ENCODE measurements around the gene EXOSC5. TPM values are rescaled to one million over a fixed set of nuclear protein-coding genes. Genes with fewer than 3 reads are reported as not detected.

Gene EXOSC5
- total and polyA plus RNA-seq, 2 of the 13 experiments (the other 11 are each of a cell fraction or from before 2014, with no cell fraction given) = 24.1 to 26.5 TPM

GRCh38 chr19:41401483-41401882, 4.3 kb upstream of the EXOSC5 start:
- POLR2A ChIA-PET = no interaction called here
- no TSS peak for BruUV-seq (replicated peaks)
- 92% methylated on average over 4 of the region's 4 CpGs for WGBS (ENCODE audit: low lambda C conversion rate)
- Histone ChIP-seq H3K4me1 (ENCODE audit: insufficient read depth, low read length) (peaks cover 9% of the 10 kb centered on the region), H4K20me1 (ENCODE audit: insufficient read depth, low read length) (no peaks in the 10 kb centered on the region), H3K4me2 (ENCODE audit: low read depth, low read length) (no peak overlapping the region), H3K79me2 (ENCODE audit: insufficient read depth, low read length) (peaks cover 21% of the 10 kb centered on the region), H3K27me3 (ENCODE audit: control insufficient read depth in 1 of 2, insufficient read depth in 2 of 2, low read length in 2 of 2) (no peaks in the 10 kb centered on the region; a peak in 1 of 5 replicates), H3K36me3 (replicated peaks in 1 of 2; ENCODE audit: control insufficient read depth in 1 of 2, insufficient read depth in 2 of 2, low read length in 2 of 2) (no peaks in the 10 kb centered on the region), H3K9ac (ENCODE audit: insufficient read depth, low read depth, low read length) (no peak overlapping the region), H3K9me3 (ENCODE audit: low read length) (no peaks in the 10 kb centered on the region), H2AFZ (ENCODE audit: low read length) (no peak overlapping the region), H3K4me3 (replicated peaks in 1 of 3; ENCODE audit: insufficient read depth in 1 of 3, low read depth in 2 of 3, low read length in 3 of 3) (no peak overlapping the region), H3K27ac (ENCODE audit: extremely low read length, insufficient read depth, low read length) (no peak overlapping the region)
- CTCF ChIA-PET (ENCODE audit: low intra/inter-chr PET ratio, low total read pairs) = no interaction called here
- intact Hi-C loops (cut with micrococcal nuclease; ENCODE audit: unreplicated experiment) = no loop called here
- in situ Hi-C loops (cut with HindIII; ENCODE audit: extremely low pct_ligation_motif_present, low pct_unique_long_range_greater_than_20kb) = no loop called here
- ATAC-seq (no peak), DNase-seq (ENCODE audit: low spot score) (no peak), FAIRE-seq (no peak)
- TF ChIP-seq TBL1XR1 (IDR thresholded peaks at IDR 0.05; ENCODE audit: borderline replicate concordance, low read length, partially characterized antibody) (no peak), E2F1 (CRISPR knock-in tag; IDR thresholded peaks at IDR 0.05) (no peak), MTF2 (CRISPR knock-in tag; IDR thresholded peaks at IDR 0.05; ENCODE audit: borderline replicate concordance) (no peak), CHCHD3 (CRISPR knock-in tag; IDR thresholded peaks at IDR 0.05) (no peak), ZSCAN9 (CRISPR knock-in tag; IDR thresholded peaks at IDR 0.05; ENCODE audit: borderline replicate concordance) (no peak)

GRCh38 chr19:41399525-41399924, 2.4 kb upstream of the EXOSC5 start:
- intact Hi-C loops (cut with micrococcal nuclease; ENCODE audit: unreplicated experiment) (no loop called here), in situ Hi-C loops (cut with HindIII; ENCODE audit: extremely low pct_ligation_motif_present, low pct_unique_long_range_greater_than_20kb) (no loop called here)
- Histone ChIP-seq H3K9ac (ENCODE audit: insufficient read depth, low read depth, low read length) (no peak overlapping the region), H3K9me3 (ENCODE audit: low read length) (no peaks in the 10 kb centered on the region), H3K79me2 (ENCODE audit: insufficient read depth, low read length) (peaks cover 32% of the 10 kb centered on the region), H4K20me1 (ENCODE audit: insufficient read depth, low read length) (no peaks in the 10 kb centered on the region), H3K27me3 (ENCODE audit: control insufficient read depth in 1 of 2, insufficient read depth in 2 of 2, low read length in 2 of 2) (no peaks in the 10 kb centered on the region; a peak in 1 of 5 replicates), H3K36me3 (replicated peaks in 1 of 2; ENCODE audit: control insufficient read depth in 1 of 2, insufficient read depth in 2 of 2, low read length in 2 of 2) (no peaks in the 10 kb centered on the region), H3K4me3 (replicated peaks in 1 of 3; ENCODE audit: insufficient read depth in 1 of 3, low read depth in 2 of 3, low read length in 3 of 3) (no peak overlapping the region), H3K4me2 (ENCODE audit: low read depth, low read length) (peak overlapping the region; percentile 83; the same call in 1 of the 2 replicates), H3K4me1 (ENCODE audit: insufficient read depth, low read length) (peaks cover 23% of the 10 kb centered on the region), H2AFZ (ENCODE audit: low read length) (no peak overlapping the region), H3K27ac (ENCODE audit: extremely low read length, insufficient read depth, low read length) (no peak overlapping the region)
- POLR2A ChIA-PET = interaction anchor here (1.6 kb wide), 1 partner anchor 9 kb away, joined by 8 read pairs; no protein-coding TSS in a partner anchor
- FAIRE-seq (no peak), DNase-seq (ENCODE audit: low spot score) (no peak), ATAC-seq (no peak)
- 97% methylated on average over 2 of the region's 2 CpGs for WGBS (ENCODE audit: low lambda C conversion rate)
- no peak for TF ChIP-seq ZNF136 (CRISPR knock-in tag; IDR thresholded peaks at IDR 0.05; ENCODE audit: low read depth)
- TF ChIP-seq NFRKB (IDR thresholded peaks at IDR 0.05) = no peak
- no peak for TF ChIP-seq HIVEP1 (CRISPR knock-in tag; IDR thresholded peaks at IDR 0.05)
- TF ChIP-seq HNF4G (IDR thresholded peaks at IDR 0.05; ENCODE audit: borderline replicate concordance, low read depth, low read length) = no peak
- TF ChIP-seq HNF4G (CRISPR knock-in tag; IDR thresholded peaks at IDR 0.05; ENCODE audit: borderline replicate concordance, low read depth) = no peak
- no peak for TF ChIP-seq E2F1 (CRISPR knock-in tag; IDR thresholded peaks at IDR 0.05)
- CTCF ChIA-PET (ENCODE audit: low intra/inter-chr PET ratio, low total read pairs) = no interaction called here
- BruUV-seq (replicated peaks) = no TSS peak
